GM19193 (cell line): ENCODE measurements around the gene COPZ1.

ENCODE experiments used
- POLR2A ChIP-seq: IDR thresholded peaks from 4 replicates; pipeline ENCODE4 v1.6.1; 2011; ENCODE audit not compliant: insufficient read depth, insufficient read length; ENCODE audit errors: extremely low read depth

COPZ1 gene, protein sequence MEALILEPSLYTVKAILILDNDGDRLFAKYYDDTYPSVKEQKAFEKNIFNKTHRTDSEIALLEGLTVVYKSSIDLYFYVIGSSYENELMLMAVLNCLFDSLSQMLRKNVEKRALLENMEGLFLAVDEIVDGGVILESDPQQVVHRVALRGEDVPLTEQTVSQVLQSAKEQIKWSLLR

DNA sequence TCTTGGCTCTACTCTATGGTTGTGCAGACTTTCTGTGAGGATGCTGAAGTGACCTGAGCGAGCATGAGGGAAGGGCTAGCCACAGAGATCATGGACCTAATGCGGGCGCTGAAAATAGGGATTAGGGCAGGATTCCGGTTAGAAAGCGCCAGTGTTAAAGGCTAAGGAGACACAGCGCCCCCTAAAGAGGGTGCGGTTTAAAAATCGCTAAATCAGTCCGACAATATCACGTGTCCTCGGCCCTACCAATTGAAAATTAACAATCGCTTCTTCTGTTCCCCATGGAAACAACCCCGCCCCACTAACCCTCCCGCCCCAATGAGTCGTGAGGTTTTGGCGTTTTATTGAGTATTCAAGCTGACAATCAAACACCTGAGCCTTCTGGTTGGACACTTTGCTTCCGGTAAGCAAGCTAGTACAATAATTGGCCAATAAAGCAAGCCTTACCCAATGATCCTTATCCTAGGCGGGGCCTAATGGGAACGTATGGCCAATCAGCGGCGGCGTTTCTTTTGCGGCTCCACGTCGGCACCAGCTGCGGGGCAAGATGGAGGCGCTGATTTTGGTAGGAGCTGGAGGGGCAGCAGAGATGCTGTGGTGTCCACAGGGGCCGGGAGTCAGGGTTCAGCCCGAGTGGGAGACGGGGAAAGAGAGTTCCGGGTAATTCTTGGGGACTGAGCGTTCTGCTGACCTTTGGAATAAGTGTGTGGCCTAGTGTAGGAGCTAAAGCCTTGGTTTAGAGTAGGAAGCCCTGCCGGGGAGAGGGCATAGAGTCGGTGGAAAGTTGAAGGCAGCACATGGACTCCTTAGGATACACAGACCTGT is at the start of gene COPZ1:
Gene COPZ1 (plus strand): TSS at position 515 of the 825 bp plus-strand sequence. CDS start 33 bp downstream, at position 548.
- TF ChIP-seq POLR2A, result peak; percentile 91

GRCh38 chr12:54276368-54276767 is 48.6 kb upstream of the COPZ1 start:
- TF ChIP-seq POLR2A, result no peak

- TF ChIP-seq POLR2A, result peak; percentile 41
Observed at GRCh38 chr12:54277823-54278276, 47.1 kb upstream of the COPZ1 start.

DNA sequence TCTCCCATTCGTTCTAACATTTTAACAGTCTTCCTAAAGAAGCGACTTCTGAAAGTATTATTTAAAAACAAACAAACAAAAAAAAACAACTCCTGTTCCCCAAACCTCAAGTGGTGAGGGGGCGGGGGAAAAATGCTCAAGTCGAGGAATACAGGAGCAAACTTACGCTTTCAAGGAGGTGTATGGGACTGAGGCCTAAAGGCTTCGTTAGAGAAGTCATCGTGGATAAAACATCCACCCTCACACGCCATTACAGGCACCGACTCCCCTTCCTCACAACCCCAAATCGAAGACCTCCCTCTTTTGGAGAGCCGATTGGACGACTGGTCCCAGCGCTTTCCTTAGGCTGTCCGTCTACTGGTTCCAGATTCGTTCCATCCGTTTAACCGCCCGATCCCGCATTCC is 45.7 kb upstream of the COPZ1 start:
- TF ChIP-seq POLR2A, result no peak

- TF ChIP-seq POLR2A, result peak; percentile 91
Observed at GRCh38 chr12:54279632-54280467, 45.1 kb upstream of the COPZ1 start, which contains the start of gene CBX5. Gene CBX5 (minus strand): TSS chr12:54280122. CDS start chr12:54257650, 22,472 bp downstream.

GRCh38 chr12:54280468-54281260 is 44.3 kb upstream of the COPZ1 start, which contains the start of gene HNRNPA1:
Gene HNRNPA1 (plus strand): TSS chr12:54280726. CDS start chr12:54280808, 82 bp downstream.
- TF ChIP-seq POLR2A, result peak; percentile 99

- peak; percentile 49 for TF ChIP-seq POLR2A
Observed at GRCh38 chr12:54281694-54282093, 43.2 kb upstream of the COPZ1 start.

DNA sequence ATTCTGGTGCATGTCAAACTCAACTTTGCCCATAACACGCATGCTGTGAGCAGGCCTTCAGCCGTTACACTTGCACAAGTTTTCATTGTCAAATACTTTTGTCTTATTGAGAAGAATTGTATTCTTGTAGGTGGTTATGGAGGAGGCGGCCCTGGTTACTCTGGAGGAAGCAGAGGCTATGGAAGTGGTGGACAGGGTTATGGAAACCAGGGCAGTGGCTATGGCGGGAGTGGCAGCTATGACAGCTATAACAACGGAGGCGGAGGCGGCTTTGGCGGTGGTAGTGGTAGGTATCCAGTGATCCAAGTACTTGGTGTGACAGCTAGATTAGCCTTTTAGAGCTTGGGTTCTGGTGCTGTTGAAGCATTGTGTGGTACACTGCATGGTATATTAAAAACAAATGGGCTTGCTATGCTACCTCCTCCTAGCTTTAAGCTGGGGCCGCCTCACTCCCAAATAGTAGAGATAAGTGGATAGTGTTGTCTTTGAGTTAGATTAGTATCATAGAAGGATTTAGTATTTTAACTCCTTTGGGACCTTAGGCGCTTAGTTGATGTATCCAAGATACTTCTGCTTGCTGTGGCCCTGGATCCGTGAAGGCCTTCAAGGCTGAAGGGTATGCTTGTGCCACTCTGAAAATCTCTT is 41.9 kb upstream of the COPZ1 start:
- TF ChIP-seq POLR2A, result peak; percentile 53

DNA sequence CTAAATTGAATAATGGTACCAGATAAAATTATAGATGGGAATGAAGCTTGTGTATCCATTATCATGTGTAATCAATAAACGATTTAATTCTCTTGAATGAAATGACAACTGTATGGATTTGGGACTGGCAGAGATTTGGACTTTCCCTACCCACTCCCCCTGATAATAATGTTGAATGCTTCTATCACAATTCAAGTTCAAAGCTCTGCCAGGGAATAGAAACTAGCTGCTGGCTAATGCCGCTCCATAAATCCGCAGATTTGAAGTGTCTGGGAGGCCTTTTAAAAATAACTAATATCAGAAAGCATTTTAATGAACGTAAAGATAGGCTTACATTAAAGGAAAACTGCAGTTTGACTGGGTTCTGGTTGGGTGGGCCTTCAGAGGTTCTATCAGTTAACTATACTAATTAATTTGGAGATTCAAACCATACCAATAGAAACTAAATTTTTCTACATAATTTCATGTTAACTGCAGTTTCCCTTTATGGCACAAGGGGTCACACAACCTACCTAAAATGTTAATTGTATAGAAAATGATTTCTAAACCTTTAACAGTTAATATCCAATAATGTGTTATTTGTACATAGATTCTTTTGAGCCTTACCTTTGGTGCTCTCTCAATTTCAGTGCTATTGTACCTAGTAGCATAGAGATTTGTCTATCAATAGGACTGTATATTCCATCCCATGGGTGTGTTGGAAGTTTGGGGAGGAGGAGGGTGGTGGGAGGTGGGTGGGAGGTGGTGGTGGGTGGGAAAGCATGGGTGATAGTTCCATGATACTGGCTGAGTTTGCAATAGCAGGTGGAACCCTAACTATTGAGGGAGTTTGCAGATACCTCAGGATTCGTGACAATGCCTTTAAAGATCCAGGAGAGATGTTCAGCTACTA is 39.5 kb upstream of the COPZ1 start:
- no peak for TF ChIP-seq POLR2A

GRCh38 chr12:54286042-54287030 is 38.6 kb upstream of the COPZ1 start:
- peak; percentile 55 for TF ChIP-seq POLR2A

GRCh38 chr12:54287261-54288157 is 37.4 kb upstream of the COPZ1 start:
- peak; percentile 74 for TF ChIP-seq POLR2A
